ENCODE data around the gene CABP7.

Gene CABP7

GRCh38 chr22:29762263-29762662 is 42.5 kb downstream of the CABP7 start:
- DNase-seq, result peak in 2 of 42 donors; percentile 6 to 12
- intact Hi-C loops (cut with DNase I), result no loop called here

DNA sequence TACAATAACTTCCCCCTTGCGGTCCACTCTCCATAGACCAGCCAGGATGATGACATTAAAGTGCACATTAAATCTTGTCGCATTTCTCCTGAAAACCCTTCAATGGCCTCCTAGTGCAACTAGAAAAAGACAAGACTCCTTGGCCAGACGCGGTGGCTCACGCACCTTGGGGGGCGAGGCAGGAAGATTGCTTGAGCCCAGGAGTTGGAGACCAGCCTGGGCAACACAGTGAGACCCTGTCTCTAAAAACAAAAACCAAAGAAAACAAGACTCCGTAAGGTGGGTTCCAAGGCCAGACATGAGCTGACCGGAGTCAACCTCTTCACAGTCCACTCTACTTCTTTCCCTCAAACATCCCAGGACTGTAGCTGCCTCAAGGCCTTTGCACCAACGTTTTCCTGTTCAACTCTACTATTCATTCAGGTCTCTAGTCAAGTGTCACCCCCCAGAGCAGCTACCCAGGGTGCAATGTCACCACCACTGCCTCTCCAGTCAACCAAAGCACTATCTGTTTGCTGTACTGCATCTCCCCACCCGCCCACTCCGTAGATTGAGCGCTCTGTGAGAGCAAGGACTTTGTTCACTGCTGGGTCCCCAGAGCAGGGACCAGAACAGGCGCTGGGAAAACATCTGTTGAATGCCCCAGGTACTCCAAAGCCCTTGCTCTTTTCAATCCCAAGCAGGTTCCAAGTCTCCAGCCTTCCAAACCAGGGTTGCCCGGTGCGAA is 46.3 kb downstream of the CABP7 start:
- intact Hi-C loops (cut with DNase I), result no loop called here
- peak in 5 of 42 donors; percentile 7 to 28 (median 19) for DNase-seq

DNA sequence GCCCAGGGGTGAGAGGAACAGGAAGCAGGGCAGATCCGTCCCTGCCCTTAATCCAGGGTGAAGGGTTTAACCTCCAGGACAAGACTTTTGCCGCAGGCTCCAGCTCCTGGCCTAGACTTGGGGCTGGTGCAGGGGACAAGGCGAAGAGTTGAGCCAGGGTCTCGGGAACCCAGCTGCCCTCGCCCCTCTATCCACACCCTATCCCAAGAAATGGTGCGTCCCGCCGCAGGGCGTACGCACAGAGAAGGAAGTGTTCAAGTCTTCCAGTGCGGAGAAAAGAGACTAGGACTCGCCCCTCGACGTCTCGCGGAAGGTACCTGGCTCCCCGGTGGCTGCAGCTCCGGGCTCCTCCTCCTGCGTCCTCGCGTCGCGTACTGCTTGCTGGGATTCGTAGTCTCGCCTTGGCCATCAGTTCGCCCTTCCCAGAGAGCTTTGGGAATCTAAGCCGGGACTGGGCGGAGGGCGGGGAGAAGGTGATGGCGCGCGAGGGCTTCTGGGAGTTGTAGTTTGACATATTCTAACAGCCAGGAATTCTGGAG is 46.9 kb downstream of the CABP7 start, which contains the start of gene ZMAT5:
Gene ZMAT5, minus strand, starts transcription at position 376 of the 539 bp plus-strand sequence. CDS start 18,463 bp downstream, outside the sequence.
- DNase-seq, result peak; percentile 87 to 99 (median 96)
- intact Hi-C loops (cut with DNase I), result no loop called here

- intact Hi-C loops (cut with DNase I), result no loop called here
- peak; percentile 91 to 97 (median 95) for DNase-seq
Measured at GRCh38 chr22:29767171-29768051, 47.6 kb downstream of the CABP7 start, which contains the start of gene UQCR10. TSS of gene UQCR10 (plus strand) at chr22:29767369. CDS start at chr22:29767399, 30 bp downstream.

GRCh38 chr22:29768052-29768693 is 48.4 kb downstream of the CABP7 start:
- intact Hi-C loops (cut with DNase I), result no loop called here
- DNase-seq, result no peak

GRCh38 chr22:29769723-29770321 is 50.0 kb downstream of the CABP7 start:
- intact Hi-C loops (cut with DNase I), result loop anchor here (10.0 kb wide), 1 partner anchor 235 kb away; no protein-coding TSS in a partner anchor
- no peak for DNase-seq

DNA sequence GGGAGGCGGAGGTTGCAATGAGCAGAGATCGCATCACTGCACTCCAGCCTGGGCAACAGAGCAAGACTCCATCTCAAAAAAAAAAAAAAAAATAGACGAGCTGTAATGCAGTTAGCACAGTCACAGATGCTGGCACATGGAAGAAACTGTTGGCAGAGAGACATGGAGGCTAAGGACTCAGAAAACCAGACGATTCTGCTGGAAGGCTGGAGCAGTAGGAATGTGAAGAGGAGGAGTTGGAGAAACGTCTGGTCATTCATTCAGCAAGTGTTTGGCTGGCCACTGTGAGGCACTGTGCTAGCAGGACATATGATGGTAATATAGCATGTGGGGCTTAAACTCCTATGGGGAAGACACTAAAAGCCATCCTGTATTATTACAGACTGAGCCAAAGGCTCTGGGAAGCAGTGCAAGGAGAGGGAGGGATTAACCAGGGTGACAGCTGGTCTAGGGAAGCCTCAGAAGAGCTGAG is 52.4 kb downstream of the CABP7 start:
- intact Hi-C loops (cut with DNase I), result loop anchor here (10.0 kb wide), 1 partner anchor 233 kb away; no protein-coding TSS in a partner anchor
- DNase-seq, result no peak

DNA sequence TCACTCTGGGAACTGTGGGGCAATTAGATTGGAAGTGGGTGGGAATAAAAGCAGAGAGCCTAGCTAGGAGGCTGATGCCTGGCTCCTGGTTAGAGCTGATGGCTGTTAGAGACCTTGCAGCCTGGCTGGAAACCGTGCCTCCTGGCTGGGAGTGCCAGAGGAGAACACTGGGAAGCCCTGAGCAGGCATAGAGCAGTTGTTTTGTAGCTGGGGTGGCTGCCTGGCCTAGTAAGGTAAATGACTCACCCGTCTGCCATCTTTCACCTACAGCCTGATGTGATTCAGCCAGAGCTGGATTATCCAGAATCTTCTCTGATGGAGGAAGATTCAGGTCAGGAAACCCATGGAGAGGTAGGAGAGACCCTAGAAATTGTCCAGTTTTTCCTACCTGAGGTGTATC is 53.4 kb downstream of the CABP7 start:
- DNase-seq, result peak in 38 of 42 donors; percentile 27 to 85 (median 62)
- intact Hi-C loops (cut with DNase I), result loop anchor here (10.0 kb wide), 1 partner anchor 232 kb away; no protein-coding TSS in a partner anchor

DNA sequence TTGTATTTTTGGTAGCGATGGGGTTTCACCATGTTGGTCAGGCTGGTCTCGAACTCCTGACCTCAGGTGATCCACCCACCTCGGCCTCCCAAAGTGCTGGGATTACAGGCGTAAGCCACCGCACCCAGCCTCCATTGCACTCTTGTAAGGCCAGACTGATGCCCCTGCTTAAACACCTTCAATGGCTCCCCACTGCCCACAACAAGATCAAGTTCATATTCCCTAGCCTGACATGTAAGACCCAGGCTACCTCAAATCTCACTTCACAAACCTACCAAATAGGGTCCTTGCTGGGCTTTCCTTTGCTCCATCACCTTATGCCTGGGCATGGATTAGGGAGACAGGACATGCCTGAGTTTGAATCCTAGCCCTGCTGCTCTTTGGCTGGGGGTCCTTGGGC is 60.4 kb downstream of the CABP7 start:
- intact Hi-C loops (cut with DNase I), result no loop called here
- no peak for DNase-seq

- DNase-seq, result peak in 37 of 42 donors; percentile 18 to 88 (median 53)
- intact Hi-C loops (cut with DNase I), result no loop called here
Measured at GRCh38 chr22:29780748-29781676, 61.2 kb downstream of the CABP7 start.

All from head of caudate nucleus (tissue), 42 donors.